HG03558 (cell line): ENCODE data around the gene DMC1.
"Not testable (repeated sequence)": the region's sequence is repeated elsewhere in the genome, so short reads cannot be mapped to it uniquely, and the experiment has no call there.

ENCODE experiments used
- ATAC-seq: cut with Tn5 transposase; IDR thresholded peaks from one replicate; pipeline ENCODE4 v1.9.1; 2021; ENCODE audit warnings: moderate number of reproducible peaks; ENCODE audit not compliant: unreplicated experiment; ENCODE audit errors: extremely low read depth

Gene DMC1

DNA sequence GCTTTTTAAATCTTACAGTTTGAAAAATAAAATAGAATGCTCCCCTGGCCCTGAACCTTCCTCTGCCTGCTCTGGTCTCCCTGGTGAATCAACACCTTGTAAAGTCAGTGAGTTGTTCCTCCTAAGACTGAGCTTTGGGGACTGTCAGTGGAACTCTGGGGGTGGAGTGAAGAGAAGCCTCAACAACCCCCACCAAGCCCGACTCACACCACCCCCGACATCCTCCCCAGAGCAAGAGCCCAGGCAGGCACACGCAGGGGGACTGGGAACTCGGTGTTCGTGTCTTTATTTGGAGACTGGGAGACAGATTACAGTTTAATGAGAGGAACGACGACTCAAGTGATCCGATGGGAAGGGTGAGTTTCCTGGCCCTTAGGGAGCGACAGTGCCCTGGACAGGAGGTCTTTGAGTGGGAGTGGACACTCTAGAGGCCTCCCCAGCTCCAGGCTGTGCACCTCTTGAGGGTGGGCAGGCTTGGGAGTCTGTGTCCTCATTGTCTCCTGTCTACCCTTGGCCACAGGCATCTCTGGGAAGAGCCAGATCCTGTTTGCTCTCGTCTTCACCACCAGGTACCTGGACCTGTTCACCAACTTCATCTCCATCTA lies 95.9 kb downstream of the DMC1 start:
- ATAC-seq, result no peak

DNA sequence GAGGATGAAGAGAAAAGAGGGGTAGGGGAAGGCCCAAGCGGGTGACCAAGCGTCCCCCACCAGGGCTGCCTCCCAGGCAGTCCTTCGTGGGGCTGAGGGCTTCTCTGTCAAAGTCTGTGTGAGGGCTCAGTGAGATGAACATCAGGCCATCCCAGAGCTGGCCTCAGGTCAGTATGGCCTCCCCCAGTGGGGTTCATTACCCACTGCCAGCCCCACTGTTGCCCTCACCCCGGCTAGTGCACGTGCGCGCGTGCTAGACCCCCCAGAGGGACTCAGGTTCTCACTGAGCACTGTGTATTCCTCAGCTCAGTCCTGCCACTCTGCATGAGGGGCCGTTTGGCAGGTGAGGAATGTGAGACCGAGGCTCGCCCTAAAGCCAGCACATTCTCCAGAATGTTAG lies 98.7 kb downstream of the DMC1 start:
- ATAC-seq, result no peak

DNA sequence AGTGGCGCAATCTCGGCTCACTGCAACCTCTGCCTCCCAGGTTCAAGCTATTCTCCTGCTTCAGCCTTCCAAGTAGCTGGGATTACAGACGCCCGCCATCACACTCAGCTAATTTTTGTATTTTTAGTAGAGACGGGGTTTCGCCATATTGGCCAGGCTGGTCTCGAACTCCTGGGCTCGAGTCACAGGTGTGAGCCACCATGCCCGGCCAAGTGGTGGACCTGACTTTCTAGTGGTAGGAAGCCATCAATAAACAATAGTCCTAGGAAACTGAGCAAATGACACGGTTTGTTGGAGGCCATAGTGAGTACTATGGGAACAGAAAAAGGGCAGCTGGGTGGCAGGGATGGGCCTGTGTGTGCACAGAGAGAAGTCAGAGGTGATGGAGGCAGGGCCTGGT lies 99.8 kb downstream of the DMC1 start:
- not testable (repeated sequence) for ATAC-seq

DNA sequence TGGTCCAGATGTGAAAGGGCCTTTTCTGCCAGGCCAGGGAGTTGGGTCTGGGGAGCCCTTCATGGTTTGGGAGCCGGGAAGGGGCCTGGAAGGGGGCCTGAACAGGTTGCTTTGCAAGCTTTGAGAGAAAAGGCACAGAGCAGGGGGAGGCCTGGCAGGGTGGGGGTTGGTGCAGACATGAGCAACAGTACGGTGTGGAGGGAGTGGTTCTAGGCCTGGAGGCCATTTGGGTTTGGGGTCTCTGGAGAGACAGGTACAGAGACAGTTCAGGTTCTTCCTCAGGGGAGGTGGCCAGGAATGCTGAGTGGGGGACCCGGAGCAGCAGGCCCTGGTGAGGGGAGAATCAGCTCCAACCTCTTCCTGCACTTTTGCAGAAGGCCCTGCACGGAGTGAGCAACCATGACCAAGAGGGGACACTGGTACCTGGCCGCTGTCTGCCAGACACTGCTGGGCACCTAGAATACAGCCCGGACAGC lies 100.6 kb downstream of the DMC1 start:
- no peak for ATAC-seq
